ENCODE results near the gene BTBD9. TPM values are rescaled to one million over a fixed set of nuclear protein-coding genes. Genes with fewer than 3 reads are reported as not detected.

BTBD9 gene
- total RNA-seq, 1 experiment from 2014 or later: 10.8 TPM

DNA sequence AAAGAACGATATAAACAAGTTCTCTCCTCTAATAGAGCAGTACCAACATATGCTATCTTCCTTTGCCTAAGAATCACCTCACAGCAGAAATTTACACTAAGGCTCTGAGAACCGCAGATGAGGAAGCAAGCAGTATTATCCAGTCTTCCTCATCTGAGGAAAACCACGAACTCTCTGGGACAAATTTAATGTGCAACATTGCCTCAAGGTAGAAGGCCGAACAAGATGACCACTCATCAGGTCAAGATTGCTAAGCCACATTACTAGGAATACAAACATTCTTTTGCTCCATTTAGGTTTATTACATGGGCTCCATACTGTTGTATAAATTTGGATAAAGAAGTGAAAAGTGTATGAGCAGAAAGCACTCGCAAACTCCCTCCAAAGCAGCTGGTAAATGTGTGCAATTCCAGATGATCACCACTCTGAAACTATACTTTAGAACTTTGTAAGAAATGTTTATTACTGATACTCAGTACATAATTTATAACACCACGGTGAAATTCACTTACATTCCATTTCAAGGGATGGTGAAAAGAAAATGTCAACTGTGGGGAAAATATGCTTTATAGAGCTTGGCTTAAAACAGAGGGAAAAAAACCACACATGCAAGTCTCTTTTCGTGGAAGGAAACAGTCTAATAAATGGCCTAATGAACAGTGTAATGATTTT is 398.4 kb downstream of the BTBD9 start:
- Histone ChIP-seq H3K27me3 (ENCODE audit: insufficient read depth, low read depth) (no peaks in the 10 kb centered on the region), H3F3A (ENCODE audit: insufficient read depth, low read depth) (no peaks in the 10 kb centered on the region), H4K20me1 (ENCODE audit: insufficient read depth) (no peaks in the 10 kb centered on the region), H3K36me3 (ENCODE audit: low read depth) (no peaks in the 10 kb centered on the region), H3K4me2 (no peak overlapping the region), H3K79me2 (ENCODE audit: low read depth) (no peaks in the 10 kb centered on the region), H3K9me3 (ENCODE audit: insufficient read depth, low read depth) (no peaks in the 10 kb centered on the region), H2AFZ (no peak overlapping the region), H3K4me1 (replicated peaks; ENCODE audit: insufficient read depth) (peaks cover 13% of the 10 kb centered on the region; the same call in 1 of the 2 replicates), H3K9me2 (ENCODE audit: insufficient read depth) (no peaks in the 10 kb centered on the region; the same call in 1 of the 2 replicates), H3K4me3 (no peak overlapping the region), H3K27ac (no peak overlapping the region)
- POLR2A ChIA-PET (ENCODE audit: unreplicated experiment): no interaction called here
- no TSS peak for BruUV-seq (replicated peaks)
- CTCF ChIA-PET: no interaction called here
- no peak for DNase-seq
- intact Hi-C loops (cut with micrococcal nuclease; ENCODE audit: unreplicated experiment): no loop called here
- no peak for TF ChIP-seq CTCF (conservative IDR thresholded peaks at IDR 0.05)
- no peak for TF ChIP-seq EZH2 (IDR thresholded peaks at IDR 0.05; ENCODE audit: low read depth)

DNA sequence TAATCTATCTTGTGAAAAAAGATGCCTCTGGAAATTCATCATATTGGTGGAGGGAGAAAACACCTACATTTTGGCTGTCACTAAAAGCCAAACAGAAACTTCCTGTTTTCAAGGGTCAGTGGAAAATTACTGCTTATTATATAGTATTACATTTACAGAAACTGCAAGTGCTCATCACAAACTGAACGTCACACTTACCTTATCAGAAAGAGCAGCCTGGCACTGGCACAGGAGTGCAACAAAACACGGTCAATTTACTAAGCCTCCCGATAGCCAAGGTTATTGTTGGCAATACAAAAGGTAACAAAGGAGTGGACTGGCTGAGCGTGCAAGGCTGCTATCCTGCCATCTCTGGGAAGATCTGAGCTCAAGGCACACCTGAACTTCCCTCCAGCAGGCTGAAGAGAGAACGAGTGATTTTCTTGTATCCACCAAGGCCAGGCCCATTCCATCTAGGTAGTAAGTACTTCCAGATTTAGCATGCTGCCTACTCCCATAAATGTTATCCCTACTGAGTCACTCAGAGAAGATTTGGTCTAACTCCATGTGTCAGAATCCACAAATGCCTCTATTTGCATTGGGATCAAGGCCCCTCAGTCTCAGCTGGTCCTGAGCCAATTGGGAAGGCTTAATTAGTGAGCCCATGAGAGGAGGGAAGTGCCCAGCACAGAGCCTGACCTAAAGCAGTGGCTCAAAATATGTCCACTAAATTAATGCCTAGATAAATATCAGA is 399.8 kb downstream of the BTBD9 start:
- no TSS peak for BruUV-seq (replicated peaks)
- H3K4me2 ChIP-seq: no peak overlapping the region
- POLR2A ChIA-PET (ENCODE audit: unreplicated experiment): no interaction called here
- H3K79me2 ChIP-seq (ENCODE audit: low read depth): no peaks in the 10 kb centered on the region
- no peak overlapping the region for H3K4me3 ChIP-seq
- H3F3A ChIP-seq (ENCODE audit: insufficient read depth, low read depth): no peaks in the 10 kb centered on the region
- peak in 1 of 2 experiments; percentile 36 for DNase-seq
- H3K27me3 ChIP-seq (ENCODE audit: insufficient read depth, low read depth): no peaks in the 10 kb centered on the region
- H3K9me2 ChIP-seq (ENCODE audit: insufficient read depth): no peaks in the 10 kb centered on the region; the same call in 1 of the 2 replicates
- no peak overlapping the region for H3K27ac ChIP-seq
- TF ChIP-seq CTCF (conservative IDR thresholded peaks at IDR 0.05): no peak
- no peak for TF ChIP-seq EZH2 (IDR thresholded peaks at IDR 0.05; ENCODE audit: low read depth)
- CTCF ChIA-PET: no interaction called here
- intact Hi-C loops (cut with micrococcal nuclease; ENCODE audit: unreplicated experiment): no loop called here
- no peaks in the 10 kb centered on the region for H3K36me3 ChIP-seq (ENCODE audit: low read depth)
- H2AFZ ChIP-seq: no peak overlapping the region
- peaks cover 14% of the 10 kb centered on the region for H3K4me1 ChIP-seq (replicated peaks; ENCODE audit: insufficient read depth)
- H3K9me3 ChIP-seq (ENCODE audit: insufficient read depth, low read depth): no peaks in the 10 kb centered on the region
- no peaks in the 10 kb centered on the region for H4K20me1 ChIP-seq (ENCODE audit: insufficient read depth)

DNA sequence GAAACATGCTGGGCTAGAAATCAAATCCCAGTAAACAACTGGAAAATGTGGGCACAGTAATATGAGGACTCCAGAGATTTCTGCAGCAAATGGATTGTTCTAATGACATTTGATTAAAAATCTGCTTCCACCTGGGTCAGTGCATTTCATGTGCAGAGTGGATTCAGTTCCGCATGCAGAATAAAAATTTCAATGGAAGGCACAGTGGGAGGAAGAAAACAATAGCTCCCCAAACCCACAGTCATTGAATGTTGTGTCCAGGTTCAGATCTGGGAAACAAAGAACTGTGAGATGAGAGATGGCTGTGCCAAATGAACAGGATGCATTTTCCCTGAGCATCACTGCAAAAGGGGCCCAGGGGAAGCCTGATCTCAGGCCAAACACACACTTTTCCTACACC is 403.1 kb downstream of the BTBD9 start:
- Histone ChIP-seq H3K9me3 (ENCODE audit: insufficient read depth, low read depth) (no peaks in the 10 kb centered on the region), H3K9me2 (ENCODE audit: insufficient read depth) (no peaks in the 10 kb centered on the region), H3K4me3 (no peak overlapping the region), H3K79me2 (ENCODE audit: low read depth) (no peaks in the 10 kb centered on the region), H3K27ac (no peak overlapping the region), H2AFZ (no peak overlapping the region), H3K27me3 (ENCODE audit: insufficient read depth, low read depth) (no peaks in the 10 kb centered on the region), H3K4me2 (no peak overlapping the region), H3K36me3 (ENCODE audit: low read depth) (no peaks in the 10 kb centered on the region), H3K4me1 (replicated peaks; ENCODE audit: insufficient read depth) (peaks cover 38% of the 10 kb centered on the region), H4K20me1 (ENCODE audit: insufficient read depth) (no peaks in the 10 kb centered on the region), H3F3A (ENCODE audit: insufficient read depth, low read depth) (peaks cover 18% of the 10 kb centered on the region)
- no TSS peak for BruUV-seq (replicated peaks)
- intact Hi-C loops (cut with micrococcal nuclease; ENCODE audit: unreplicated experiment): no loop called here
- no peak for DNase-seq
- CTCF ChIA-PET: no interaction called here
- POLR2A ChIA-PET (ENCODE audit: unreplicated experiment): no interaction called here
- no peak for TF ChIP-seq EZH2 (IDR thresholded peaks at IDR 0.05; ENCODE audit: low read depth)
- TF ChIP-seq CTCF (conservative IDR thresholded peaks at IDR 0.05): no peak

All from PC-9 (cell line).